Stimulated activated CD4-positive, alpha-beta T cell treated with anti-CD3 and anti-CD28 coated beads, TNF-alpha, amount 100 ng/mL, for 1 hour (primary cell): ENCODE data around the gene PDE1A.
"Not testable (repeated sequence)": the region's sequence is repeated elsewhere in the genome, so short reads cannot be mapped to it uniquely, and the experiment has no call there.

ENCODE experiments used
- DNase-seq, 3 donors: peaks; one replicate each; pipeline ENCODE4 v3.0.0-alpha.2; 2020; ENCODE audit warnings: low read depth in 3 of 3, low spot score in 1 of 3

The PDE1A gene

DNA sequence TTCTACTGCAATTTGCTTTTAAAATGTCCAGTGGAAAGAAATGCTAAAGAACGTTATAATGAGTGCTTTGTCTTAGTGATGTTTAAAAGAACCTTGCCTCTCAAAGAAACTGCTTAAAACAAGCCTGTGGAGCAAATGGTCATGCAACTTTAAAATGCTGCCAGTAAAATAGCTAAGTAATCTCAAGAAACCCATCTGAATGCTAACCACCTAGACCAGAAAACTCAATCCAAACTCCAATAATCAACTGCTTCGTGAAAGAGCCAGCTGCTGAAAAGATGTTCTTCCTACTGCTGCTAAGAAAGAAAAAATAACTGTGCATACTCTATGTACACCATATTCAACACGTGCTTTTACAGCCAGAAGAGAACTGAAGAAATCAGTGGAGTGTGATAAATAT lies 145.6 kb downstream of the PDE1A start:
- DNase-seq, result no peak

DNA sequence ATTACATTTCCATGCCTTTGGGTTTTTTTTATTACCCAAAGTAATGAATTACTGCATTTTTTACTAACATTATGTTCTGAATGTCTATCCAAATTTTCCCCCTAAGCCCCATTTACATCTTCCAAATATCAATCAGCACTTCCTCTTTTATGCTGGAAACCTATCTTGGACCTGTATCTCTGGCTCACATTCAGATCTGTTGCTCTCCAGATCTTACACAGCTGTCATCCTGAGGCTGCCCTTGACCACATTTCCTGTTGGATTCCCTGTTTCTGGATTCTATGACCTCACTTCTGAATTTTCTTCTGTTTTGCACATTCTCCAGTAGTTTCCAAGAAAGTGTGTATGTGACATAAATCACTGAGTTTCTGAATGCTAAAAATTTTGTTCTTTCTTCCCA lies 146.7 kb downstream of the PDE1A start:
- DNase-seq, result no peak

DNA sequence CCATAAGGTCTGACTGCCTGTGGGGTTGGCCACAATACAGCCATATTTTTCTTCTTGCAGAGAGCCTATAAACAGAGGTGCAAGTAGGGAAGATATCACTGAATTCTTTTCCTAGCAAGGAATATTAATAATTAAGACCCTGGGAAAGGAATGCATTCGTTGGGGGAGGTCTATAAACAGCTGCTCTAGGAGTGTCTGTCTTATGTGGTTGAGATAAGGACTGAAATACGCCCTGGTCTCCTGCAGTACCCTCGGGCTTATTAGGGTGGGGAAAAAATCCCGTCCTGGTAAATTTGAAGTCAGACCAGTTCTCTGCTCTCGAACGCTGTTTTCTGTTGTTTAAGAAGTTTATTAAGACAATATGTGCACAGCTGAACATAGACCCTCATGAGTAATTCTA lies 150.2 kb downstream of the PDE1A start:
- not testable (repeated sequence) for DNase-seq

DNA sequence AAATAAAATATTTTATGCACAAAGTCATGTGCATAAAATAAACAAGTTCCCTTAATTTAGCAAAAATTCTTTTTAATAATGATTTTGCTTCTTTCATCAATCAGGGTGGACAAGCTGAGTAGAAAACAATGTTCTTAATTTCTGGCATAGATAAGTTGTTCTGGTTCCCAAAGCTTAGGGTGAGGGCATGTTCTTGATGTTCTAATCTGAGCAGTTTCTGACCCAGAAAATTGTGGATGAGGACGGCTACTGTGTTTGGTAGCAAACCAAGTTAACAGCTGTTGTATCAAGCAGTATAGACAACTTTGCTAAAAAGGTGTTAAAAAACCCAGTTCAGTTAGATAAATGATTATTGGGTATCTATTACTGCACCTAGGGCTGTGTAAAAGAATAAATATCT lies 158.9 kb downstream of the PDE1A start:
- DNase-seq, result no peak

DNA sequence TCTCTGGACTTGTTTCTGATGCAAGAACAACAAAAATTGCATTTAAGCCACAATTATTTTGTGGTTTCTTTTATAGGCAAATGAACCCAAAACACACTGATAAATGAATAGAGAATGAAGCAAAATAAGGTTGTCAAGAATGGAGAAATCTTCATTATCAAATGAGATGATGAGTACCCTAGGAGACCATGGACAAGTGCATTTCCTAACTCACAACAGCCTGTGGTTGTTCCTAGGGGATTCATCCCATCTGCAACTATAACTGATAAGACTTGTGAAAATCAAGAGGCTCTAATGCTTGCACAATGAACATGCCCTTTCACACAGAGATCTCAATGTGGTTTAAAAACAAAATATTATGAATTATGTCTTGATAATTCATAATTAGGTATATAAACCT lies 159.9 kb downstream of the PDE1A start:
- no peak for DNase-seq

DNA sequence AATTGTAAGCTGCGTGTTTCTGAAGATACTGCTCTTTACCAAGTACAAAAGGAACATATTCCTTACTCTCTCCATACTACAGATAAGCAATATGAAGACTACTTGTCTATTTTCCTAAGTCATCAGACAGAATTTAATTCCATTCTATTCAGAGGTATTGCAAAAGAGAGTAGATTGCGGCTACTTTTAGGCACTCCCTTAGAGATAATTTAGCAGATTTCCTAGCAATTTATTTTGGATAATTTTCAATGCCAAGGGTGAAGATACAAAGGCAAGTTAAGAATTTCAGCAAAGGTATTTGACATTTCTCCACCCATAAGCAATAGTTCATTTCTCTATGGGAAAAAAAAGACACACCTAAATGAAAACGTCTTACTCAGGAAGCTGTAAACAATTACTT lies 161.1 kb downstream of the PDE1A start:
- no peak for DNase-seq

DNA sequence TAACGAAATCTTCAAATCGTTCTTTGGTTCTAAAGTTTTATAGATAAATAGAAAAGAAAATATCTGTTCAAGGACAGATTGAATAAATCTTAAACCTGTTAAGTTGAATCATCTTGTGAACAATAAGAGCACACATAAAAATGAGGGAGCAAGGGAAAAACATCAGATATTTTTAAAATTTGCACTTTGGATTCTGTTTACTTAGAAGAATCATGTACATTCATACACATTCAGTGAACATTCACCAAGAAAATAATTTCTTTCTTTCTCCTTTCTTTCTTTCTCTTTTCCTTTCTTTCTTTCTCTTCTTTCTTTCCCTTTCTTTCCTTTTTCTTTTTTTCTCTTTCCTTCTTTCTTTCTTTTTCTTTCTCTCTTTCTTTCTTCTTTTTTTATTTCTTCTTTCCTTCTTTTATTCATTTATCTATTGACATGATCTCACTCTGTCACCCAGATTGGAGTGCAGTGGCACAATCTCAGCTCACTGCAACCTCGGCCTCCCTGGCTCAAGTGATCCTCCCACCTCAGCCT lies 164.9 kb downstream of the PDE1A start:
- DNase-seq, result no peak

DNA sequence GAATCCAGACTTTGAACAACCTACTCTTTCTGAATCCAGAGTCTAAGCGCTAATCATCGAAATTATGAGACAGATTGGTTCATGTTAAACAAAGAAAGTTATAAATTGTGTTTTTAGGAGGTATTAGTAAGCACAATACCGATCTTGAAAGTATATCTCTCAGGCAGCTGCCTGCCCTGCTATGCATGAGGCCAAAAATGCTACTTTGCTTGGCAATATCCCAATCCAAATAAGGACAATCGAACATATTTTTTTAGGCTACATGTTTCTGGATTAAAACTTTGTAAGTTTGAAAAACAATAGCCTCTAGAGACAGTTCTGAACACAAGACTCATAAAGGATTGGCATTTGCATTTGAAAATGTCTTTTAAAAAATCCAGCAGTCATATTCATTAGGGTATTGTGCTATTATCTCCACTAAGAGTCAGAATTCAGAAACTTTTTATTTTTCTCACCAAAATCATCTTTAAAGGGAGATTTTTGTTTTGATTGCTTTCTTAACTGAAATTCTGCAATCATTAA lies 167.1 kb downstream of the PDE1A start:
- DNase-seq, result no peak

DNA sequence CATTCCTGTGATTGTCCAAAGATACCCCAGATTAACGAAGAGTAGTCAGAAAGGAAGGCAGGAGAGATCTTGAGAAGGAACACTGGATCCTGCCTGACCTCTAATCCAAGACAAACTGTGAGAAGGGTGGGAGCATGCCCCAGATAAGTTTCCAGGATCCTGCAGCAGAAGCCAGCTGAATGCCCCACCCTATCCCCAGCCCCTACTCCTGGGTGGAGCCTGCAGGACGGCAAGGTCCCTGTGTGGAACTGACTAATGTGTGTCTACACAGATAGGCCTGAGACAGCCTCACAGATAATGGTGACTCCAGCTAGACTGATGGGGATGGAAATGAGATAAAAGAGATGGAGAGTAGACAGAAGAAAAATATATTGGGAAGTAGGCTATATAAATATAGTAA lies 174.3 kb downstream of the PDE1A start:
- DNase-seq, result no peak

DNA sequence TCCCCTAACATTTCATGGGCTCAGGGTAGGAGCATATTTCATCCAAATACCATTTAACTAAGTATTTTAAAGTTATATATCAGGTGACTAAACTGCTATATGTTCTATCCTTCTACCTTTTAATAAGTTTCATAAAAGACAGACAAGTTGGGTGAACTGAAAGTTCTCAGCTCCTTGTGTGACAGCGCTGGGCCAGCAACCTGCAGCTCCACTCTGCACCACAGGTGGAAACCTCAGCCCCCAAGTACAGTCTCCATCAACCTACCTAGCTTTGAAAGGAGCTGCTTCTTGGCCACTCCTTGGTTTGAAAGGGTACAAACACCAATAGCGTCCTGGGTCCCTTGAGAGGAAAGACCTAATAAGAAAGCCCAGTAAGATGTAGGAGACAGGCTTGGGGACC lies 177.9 kb downstream of the PDE1A start:
- no peak for DNase-seq

DNA sequence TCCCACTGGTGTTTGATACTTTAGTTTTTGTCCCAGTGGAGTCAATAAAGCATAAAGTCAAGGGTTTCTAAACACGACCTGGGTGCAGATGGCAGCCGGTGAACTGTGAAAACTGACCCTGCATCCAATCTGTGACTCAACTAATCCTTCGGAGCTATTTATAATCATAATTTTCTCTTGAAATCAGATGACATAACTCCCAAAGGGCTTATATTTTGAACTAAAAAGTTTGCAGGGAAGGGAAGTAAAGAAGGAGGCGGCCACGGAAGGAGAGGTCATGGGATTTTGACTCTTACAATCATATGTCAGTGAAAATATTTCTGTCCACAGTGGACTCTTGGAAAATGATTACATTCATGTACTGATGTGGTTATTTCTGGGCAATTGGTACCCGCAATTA lies 178.5 kb downstream of the PDE1A start:
- no peak for DNase-seq

DNA sequence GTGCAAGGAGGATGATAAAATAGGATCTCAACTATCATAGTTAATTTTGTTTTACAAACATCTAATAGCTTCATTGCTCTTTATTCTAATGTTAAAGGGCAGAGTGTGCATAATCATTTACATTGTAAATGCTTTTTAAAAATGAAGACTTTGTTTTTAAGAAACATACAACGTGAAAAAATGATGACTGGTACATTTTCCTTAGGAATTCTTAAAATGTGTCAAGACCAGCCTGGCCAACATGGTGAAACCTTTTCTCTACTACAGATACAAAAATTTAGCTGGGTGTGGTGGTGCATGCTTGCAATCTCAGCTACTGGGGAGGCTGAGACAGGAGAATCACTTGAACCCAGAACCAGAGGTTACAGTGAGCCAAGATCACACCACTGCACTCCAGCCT lies 179.0 kb downstream of the PDE1A start:
- no peak for DNase-seq

DNA sequence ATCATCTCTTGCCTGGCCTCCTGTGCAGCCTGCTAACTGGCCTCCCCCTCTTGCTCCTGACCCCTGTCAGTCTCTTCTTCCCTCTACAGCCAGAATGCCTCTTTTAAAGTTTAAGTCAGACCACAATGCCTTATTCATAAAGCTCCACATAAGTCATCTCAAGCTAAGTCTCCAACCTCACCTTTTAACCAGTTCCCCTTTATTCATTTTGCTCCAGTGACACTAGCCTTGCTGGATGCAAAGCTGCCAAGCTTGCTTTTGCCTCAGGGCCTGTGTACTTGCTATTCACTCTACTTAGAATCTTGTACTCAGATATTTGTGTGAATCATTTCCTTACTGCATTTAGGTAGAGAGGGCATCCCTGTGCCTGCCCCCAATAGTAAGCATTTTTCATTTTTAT lies 180.9 kb downstream of the PDE1A start:
- no peak for DNase-seq

DNA sequence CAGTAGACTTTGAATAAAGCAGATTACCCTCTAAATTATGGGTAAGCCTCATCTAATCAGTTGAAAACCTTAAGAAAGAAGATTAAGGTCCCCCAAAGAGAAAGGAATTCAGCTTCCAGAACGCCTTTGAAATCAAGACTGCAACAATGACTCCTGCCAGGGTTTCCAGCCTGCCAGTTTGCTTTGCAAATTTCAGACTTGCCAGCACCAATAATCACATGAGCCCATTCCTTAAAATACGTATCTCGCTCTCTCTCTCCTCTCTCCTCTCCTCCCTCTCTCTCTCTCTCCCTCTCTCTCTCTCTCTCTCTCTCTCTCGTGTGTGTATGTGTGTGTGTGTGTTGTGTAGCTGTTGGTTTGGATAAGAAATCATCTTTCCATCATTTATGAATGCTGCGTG lies 184.2 kb downstream of the PDE1A start:
- no peak for DNase-seq

DNA sequence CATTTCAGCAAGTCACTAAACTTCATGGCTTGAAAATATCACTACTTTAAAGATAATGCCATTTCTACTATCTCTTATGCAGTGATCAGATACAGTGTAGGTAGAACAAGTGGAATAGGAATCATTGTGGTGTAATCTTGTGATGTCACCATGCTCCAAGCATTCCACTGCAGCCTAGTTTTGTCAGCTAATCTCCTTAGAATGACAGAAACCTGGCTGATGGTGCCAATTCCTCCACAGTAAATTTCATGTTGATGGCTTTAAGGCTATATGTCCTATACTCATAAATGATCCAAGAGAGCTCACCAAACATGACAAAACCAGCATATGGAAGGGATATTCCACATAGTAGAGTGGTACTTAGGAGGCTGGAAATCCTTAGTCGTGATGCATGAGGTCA lies 184.9 kb downstream of the PDE1A start:
- no peak for DNase-seq

DNA sequence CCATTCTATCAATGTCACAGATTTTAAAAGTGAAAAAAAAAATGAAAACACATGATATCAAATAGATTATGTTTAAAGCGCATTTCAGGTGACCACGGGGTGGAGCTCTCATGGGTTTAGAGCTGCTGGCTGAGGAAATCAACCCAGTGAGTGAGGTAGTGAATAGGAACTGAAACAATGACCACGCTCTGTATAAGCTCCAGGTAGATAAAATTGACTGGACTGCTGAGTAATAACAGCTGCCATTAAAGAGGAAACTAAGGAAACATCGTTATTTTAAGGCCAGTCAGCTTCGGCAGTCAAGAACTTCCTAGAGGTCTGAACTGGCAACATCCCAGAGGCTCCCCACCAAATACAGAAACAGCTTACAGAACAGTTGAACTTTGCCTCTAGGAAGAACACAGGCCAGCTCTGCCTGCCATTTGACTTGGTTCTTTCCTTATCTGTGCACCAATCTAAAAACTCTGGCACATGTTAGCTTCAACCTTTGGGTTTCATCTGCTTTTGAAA lies 185.9 kb downstream of the PDE1A start:
- DNase-seq, result no peak

DNA sequence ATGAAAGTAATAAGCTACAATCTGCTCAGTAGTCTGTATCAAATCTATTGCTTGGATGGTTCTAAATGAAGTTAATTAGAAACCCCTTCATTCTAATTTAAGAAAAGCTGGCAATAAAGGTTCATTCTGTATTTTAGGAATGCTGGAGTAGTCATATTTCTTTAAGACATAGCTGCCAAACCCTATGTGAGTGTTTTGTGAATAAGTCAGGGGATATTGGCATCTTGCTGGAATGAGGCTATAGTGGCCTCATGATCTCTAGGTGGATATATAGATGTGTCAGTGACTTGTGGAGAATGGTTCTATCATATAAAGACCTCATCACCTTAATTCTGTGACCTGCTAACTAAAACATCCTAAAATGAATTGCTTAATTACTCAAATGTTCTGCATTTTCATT lies 196.3 kb downstream of the PDE1A start:
- no peak for DNase-seq

DNA sequence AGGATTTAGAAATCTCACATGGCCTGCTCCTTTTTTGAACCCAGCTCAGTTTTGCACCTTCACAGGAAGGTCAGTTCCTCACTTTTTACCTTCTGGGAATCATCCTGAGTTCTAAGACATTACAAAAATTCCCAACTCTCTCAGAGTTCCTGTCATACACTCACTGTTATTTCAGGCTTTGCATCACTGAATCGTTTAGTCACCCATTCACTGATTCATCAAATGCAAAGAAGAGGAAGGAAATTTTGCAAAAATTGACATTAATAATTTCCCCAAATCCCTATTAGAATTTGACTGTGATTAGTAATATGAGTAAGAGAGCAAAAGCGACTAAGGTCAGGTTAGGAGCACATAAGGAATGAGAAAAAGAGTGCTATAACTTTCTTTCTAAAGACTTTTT lies 197.5 kb downstream of the PDE1A start:
- DNase-seq, result no peak

DNA sequence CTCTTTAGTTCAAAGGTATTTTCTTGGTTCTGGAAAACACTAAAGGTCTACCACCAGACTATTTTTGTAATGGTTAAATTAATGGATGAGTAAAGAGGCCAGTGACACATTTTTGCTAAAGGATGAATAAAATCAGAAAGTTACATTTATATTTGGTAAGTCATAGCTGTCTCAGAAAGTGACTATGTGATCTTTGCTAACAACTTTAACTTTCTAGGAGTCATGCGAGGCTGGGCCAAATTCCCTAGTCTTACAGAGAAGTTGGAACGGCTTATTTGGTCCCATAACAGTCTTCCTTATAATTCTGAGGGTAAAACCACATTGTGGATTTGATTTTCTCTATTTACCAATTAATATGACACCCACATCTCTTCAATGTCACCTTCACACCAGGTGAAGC lies 198.1 kb downstream of the PDE1A start:
- DNase-seq, result no peak

DNA sequence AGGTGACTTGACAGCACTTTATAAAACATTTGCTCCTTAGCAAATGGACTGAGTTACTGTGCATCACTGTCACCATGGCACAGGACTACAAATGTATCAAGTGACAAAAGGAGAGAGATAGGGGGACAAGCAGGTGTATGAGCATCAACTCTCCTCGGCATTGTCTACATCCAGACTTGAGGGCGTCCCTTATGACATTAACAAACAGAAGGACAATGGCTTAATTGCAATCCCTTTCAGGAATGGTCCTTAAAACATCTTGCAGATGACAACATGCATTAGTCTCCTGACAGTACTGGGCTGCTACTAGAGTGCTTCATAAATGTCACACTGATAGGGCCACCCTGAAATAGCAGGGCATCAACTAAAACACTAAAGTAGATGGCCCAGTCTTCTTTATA lies 198.8 kb downstream of the PDE1A start:
- DNase-seq, result no peak

DNA sequence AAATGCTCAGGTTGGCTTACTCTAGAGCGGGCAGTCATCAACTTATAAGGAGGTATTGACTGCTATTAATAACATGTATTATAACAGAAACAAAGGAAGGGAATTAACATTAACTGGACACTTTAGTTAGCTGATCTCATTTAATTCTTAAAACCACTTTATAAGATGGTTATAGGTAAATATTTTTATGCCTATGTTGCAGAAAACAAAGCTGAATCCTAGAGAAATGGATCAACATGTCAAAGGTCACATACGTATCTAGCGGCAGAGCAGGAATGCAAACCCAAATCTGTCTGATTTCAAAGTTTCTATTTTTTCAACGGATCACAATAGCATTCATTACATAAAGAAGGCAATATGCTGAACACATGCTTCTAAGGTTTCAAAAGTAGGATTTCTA lies 200.0 kb downstream of the PDE1A start:
- DNase-seq, result no peak

DNA sequence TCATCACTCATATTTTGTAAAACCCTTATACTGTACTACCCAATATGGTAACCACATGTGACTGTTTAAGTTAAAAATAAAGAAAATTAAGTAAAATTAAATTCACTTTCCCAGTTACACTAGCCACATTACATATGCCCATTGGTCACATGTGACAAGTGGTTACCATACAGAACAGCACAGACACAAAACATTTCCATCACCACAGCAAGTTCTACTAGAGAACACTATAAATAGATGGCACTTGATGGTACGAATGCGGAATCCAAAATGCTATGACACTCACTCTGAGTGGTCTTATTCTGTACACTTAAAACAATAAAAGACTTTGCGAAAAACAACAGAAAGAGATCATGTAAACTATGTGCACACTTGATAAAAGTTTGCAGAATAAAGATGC lies 202.2 kb downstream of the PDE1A start:
- DNase-seq, result no peak

DNA sequence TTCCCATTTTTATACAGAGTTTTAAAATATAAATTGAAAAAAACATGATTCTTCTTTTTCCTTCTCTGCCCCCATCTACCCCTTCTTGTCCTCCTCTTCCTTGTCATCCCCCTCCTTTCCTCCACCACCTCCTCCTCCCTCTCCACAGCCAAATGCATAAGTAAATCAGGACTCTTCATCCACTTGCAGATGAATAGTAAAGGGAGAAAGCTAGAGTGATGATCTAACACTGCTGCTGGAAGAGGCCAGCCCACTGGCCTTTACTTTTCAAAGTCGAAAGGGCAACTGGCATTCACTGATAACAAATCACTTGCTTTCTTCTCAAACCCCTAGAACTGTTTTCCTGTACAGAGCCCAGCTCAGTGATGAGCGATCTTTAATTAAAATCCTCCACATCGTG lies 205.8 kb downstream of the PDE1A start:
- no peak for DNase-seq

DNA sequence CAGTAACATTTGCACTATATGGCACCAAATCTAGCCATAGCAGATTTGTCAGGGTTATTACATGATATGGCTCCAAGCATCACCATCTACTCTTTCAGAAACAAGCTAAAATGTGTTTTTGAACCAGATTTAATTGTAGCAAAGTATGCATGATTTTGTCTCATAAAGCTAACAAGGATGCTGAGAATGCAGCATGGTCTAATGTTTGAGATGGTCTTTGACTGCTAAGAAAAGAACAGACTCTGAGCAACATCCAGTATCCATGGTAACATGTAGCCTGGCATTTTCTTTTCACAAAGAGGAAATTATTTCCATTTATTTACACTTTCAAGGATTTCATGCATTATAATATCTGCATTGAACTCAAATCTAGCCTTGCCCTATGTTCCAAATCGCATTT lies 206.5 kb downstream of the PDE1A start:
- DNase-seq, result no peak
